KG1 (cell line): ENCODE results near the gene SENP6.
"Not testable (repeated sequence)": the region's sequence is repeated elsewhere in the genome, so short reads cannot be mapped to it uniquely, and the experiment has no call there.

ENCODE experiments used
- DNase-seq: peaks from one replicate; lab custom pipeline; 2025; lab: John Stamatoyannopoulos, UW

The SENP6 gene

DNA sequence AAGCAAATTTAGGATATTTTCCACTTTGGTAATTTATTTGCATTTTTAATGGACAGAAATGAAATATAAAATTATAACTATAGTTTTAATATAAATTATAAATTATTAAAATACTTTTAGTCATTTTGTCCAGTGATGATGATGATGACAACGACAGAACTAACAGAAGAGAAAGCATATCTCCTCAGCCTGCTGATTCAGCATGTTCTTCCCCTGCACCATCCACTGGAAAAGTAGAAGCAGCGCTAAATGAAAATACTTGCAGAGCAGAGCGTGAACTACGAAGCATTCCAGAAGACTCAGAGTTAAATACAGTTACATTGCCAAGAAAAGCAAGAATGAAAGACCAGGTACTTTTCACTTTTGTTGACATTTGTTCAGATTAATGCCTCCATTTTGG, 64.9 kb downstream of the SENP6 start:
- no peak for DNase-seq

DNA sequence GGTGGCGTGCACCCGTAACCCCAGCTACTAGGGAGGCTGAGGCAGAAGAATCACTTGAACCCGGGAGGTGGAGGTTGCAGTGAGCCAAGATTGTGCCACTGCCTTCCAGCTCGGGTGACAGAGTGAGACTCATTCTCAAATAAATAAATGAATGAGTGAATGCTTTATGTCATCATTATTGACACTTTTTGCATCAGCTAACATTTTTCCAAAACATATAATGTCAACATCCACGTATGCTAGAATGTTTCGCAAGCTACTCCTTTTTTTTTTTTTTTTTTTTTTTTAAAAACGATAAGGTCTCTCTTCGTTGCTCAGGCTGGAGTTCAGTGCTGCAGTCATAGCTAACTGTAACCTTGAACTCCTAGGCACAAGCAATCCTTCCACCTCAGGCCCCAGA, 72.2 kb downstream of the SENP6 start:
- no peak for DNase-seq

DNA sequence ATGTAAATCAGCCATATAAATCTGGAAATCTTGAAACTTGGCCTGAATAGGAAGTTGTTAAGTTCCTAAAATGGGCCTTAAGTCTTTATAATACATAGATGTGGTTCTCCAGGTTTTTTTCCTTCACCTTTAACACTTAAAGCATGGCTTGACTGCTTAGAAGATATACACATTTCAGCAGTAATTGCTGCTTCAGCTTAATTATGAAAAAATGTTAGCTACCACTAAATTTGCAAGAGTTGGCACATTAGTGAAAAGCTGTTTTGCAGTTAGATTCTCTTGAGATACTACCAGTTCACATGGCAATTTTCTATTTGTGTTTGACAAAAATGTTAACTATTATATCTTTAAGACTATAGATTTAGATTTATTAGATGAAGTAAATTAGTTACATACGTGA, 74.7 kb downstream of the SENP6 start:
- no peak for DNase-seq

GRCh38 chr6:75682548-75682947, 80.9 kb downstream of the SENP6 start:
- not testable (repeated sequence) for DNase-seq

GRCh38 chr6:75683005-75683404, 81.3 kb downstream of the SENP6 start:
- DNase-seq, result not testable (repeated sequence)

- DNase-seq, result not testable (repeated sequence)
These were observed 85.9 kb downstream of the SENP6 start for GRCh38 chr6:75687535-75687934.

- not testable (repeated sequence) for DNase-seq
These were observed 86.3 kb downstream of the SENP6 start for GRCh38 chr6:75687937-75688336.

DNA sequence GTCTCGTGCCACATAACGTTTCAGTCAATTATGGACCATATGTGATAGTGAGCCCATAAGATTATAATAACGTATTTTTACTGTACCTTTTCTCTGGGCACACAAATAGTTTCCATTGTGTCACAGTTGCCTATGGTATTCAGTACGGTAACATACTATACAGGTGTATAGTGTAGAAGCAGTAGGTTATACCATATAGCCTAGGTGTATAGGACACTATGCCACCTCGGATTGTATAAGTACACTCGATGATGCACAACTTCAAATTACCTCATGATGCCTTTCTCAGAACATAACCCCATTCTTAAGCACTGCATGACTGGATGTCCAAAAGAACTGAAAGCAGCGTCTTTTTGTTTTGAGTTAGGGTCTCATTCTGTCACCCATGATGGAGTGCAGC, 87.9 kb downstream of the SENP6 start:
- no peak for DNase-seq

DNA sequence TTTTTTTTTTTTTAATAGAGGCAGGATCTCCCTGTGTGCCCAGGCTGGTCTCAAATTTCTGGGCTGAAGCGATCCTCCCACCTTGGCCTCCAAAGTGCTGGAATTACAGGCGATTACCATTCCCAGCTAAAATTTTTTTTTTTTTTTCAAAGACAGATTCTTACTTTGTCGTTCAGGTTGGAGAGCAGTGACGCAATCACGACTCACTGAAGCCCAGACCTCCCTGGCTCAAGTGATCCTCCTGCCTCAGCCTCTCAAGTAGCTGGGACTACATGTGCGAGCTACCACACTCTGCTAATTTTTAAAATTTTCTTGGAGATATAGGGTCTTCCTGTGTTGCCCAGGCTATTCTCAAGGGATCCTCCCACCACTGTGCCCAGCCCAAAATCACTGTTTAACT, 89.3 kb downstream of the SENP6 start:
- DNase-seq, result no peak

DNA sequence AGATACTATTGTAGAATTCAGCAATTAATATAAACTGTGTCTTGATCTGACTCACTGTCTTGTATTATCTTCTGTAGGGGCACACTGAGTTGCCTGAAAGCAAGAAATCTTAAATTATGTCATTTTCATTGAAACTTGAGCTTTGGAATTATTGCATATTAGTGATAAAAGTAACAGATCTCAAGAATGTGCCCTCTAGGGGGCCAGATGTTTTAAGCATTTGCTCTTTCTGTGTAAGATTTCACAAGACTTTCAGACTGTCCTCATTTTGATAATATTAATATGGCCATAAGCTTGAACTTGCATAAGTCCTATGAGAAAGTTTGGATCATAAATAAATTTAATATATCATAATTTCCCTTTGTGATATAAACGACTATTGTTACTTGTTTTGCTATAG, 91.9 kb downstream of the SENP6 start:
- DNase-seq, result no peak

- no peak for DNase-seq
These were observed 92.7 kb downstream of the SENP6 start for GRCh38 chr6:75694406-75694805.

DNA sequence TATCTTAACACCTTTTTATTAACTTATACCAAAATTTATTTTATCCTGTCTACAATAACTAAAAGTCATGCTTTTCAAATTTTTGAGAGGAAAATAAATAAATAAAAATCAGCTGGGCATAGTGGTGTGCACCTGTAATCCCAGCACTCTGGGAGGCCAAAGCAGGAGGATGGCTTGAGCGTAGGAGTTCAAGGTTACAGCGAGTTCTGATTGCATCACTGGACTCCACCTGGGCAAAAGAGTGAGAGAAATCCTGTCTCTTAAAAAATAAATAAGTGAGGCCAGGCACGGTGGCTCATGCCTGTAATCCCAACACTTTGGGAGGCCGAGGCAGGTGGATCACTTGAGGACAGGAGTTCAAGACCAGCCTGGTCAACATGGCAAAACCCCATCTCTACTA, 106.7 kb downstream of the SENP6 start:
- DNase-seq, result not testable (repeated sequence)

DNA sequence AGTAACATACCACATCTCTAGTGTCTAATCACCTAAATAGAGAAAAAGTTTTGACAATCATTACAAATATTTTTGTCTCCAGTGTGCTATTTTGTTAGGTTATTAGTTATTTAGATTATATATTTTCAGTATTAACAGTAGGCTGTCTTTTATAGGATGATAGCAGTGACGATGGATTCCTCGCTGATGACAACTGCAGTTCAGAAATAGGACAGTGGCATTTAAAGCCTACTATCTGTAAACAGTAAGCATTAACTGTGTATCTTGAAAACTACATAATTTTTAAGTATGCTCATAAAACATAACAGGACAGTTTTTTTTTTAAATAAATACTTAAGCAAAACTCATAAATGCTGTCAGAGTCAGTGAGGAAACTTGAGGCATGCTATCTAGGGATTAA, 109.5 kb downstream of the SENP6 start:
- no peak for DNase-seq

DNA sequence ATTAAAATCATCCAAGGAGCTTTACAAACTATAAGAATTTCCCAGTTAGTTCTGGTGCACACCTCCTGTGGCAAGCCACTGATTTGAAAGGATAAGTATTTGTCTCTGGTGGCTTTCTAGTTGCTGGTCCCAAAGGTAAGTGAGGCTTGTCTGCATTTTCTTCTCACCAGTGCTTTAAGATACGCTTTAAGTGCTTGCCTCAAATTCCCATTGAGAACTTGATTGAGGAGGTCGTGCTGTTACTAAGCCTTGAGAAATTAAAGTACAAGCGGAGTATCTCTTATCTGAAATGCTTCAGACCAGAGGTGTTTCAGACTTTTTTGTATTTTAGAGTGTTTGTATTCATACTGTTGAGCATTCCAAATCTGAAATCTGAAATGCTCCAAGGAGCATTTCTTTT, 117.5 kb downstream of the SENP6 start:
- DNase-seq, result no peak

DNA sequence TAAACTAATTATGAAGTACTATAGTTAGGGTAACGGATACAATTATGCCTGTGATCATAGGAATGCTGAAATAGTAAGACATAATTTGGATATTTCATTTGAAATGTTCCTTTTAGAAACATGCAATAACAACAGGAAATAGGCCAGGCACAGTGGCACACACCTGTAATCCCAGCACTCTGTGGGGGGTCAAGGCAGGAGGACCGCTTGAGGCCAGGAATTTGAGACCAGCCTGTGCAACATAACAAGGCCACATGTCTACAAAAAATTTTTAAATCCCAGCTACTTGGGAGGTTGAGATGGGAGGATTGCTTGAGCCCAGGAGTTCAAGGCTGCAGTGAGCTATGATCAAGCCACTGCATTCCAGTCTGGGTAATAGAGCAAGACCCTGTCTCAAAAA, 121.7 kb downstream of the SENP6 start:
- DNase-seq, result no peak

GRCh38 chr6:75727206-75727605, 125.5 kb downstream of the SENP6 start:
- no peak for DNase-seq

- DNase-seq, result not testable (repeated sequence)
These were observed 129.3 kb downstream of the SENP6 start for GRCh38 chr6:75731029-75731428.

DNA sequence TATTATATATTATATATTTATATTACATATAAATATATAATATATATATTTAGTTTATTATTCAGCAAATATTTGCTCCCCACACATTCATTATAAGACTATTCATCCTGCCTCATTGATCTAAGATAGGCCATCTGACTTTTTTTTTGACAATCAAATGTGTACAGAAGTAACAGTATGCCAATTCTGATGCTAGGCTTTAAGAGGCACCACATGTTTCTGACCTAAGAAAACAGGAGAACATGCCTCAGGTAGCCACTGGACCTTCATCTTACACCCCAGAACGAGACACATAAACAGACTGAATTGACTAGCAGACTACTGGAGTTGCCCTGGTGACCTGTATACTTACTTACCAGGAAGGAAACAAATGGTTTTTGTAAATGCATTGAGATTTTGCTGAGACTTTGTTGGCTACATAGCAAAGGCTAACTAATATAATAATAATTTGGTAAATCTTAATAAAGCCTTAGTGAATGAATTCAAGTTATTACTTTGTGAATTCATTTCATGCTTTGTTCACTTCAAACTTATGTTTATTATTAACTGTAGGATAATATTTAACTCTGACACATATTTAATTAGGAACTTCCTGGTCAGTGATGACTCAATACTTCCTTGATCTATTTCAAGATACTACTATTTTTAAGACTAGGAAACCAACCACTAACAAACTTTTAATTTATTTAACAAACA, 134.0 kb downstream of the SENP6 start:
- DNase-seq, result no peak

DNA sequence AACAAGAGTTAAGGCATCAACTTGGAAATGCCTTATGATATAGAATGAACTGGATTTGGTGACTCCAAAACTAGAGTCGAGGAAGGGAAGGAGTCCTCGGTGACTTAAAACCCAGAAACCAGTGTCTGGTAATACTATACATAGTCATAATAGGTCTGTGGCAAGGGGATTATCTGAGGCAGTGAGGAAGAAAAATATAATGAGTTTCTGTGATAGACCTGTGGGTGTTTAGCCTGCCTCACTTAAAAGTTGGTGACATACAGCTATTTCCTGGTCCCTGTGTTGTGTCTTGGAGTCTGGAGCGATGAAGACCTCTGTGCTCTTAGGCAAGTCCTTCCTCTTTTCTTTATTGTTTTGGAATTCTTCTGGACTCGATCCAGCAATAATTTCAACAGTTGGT, 142.3 kb downstream of the SENP6 start:
- no peak for DNase-seq

- no peak for DNase-seq
These were observed 143.7 kb downstream of the SENP6 start for GRCh38 chr6:75745404-75745803.

DNA sequence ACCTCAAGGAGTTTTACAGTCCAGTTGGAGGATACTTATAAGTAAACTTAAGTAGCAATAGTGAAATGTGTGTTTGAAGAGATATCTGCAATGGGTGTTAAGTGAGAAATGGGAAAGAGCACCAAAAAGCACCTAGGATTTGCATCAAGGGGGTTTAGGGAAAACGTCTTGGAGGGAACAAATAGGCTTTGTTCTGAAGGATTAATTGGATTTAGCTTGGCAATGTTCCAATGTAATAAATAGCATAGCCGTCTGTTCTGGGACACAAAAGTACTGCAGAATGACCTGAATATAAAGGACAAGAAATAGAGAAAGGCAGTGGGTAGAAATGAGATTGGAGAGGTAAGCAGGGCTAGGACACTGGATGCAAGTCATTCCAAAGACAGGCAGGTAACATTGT, 144.5 kb downstream of the SENP6 start:
- DNase-seq, result no peak

DNA sequence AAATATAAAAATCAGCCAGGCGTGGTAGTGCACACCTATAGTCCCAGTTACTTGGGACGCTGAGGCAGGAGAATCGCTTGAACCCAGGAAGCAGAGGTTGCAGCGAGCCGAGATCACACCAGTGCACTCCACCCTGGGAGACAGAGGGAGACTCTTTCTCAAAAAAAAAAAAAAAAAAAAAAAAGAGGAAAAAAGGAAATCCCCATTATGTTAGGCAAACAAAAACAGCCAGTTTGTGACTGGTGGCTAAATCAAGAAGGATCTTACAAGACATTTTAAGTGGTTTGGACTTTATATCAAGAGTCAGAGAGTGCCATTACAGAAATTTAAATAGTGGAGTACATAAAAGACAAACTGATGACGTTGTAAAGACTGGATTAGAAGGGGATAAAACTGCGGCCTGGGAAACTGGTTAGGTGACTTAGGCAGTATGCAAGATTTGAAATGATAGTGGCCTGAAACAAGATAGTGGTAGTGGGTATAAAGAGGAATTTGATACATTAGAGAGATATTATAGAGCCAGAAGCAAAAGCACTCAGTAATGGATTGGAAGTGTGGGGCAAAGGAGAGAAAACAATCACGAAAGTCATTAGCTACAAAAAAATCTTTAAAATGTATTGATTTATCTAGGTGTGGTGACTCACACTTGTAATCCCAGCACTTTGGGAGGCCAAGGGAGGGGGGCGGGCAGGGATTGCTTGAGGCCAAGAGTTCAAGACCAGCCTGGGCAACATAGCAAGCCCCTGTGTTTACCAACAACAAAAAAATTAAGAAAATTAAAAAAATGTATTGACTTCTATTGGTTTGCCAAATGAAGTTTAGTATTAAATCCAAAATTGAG, 145.7 kb downstream of the SENP6 start:
- no peak for DNase-seq

DNA sequence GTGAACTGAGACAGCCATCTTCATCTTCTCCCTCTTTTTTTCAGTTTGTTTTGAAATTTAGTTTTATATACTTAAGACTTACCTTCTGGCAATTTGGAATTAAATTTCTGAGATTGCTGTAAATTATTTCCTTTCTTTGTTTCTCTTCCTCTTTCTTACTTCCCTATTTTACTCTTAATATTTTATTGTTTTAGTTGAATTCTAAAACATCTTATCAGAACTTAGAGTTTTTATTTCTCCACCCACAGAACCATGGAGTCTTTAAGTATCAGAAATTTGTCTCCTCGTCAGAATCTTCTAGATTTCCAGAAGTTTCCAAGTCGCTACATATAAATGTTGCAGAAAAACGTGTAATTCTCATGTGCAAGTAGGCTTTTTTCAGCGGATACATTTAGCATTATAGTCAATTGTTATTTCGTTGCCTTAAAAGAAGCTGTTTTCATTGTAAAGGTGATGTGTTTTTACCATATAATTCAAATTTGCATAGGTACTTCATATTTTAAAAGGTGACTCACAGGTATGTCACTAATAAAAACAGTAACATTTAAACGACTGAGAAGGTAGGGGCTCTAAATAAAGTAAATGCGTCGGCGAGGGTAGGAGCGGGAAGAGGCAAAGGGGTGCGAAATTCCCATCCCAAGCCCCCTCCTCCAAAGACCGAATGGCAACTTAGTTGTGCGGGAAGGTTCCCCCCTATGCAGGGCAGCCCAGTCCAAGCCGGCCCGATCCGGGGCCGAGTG, 146.5 kb downstream of the SENP6 start:
- no peak for DNase-seq
